ENCODE data around the gene MRAS. TPM values are rescaled to one million over a fixed set of nuclear protein-coding genes. Genes with fewer than 3 reads are reported as not detected.
"Not testable (repeated sequence)": the region's sequence is repeated elsewhere in the genome, so short reads cannot be mapped to it uniquely, and the experiment has no call there.

Gene MRAS
- polyA plus RNA-seq, 1 of the 3 experiments (the other 2 are of a cell fraction) = 25.0 TPM

DNA sequence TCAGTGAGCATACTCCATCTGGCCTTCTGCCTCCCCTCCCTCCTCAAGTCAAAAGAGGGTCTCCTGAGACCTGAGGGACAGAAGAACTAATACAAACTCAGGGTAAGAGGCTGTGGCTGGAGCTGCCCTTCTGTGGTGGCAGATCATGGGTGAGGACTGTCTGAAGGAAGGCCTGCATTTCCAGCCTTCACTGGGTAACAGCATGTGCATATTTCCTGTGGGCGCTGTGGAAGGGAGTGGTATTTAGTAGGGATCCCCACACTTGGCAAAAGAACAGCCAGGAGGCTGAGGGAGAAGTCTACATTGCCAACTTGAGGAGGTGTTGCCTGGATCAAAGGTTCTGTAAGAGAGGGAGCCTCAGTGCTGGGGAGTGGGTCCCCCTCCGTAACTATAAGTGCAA is 75.9 kb downstream of the MRAS start:
- Histone ChIP-seq H3K4me3 (ENCODE audit: low read depth in 2 of 2, low read length in 1 of 2) (no peak overlapping the region), H4K20me1 (ENCODE audit: insufficient read depth) (no peaks in the 10 kb centered on the region), H3K27me3 (ENCODE audit: insufficient read depth) (no peaks in the 10 kb centered on the region), H3K36me3 (replicated peaks in 1 of 2; ENCODE audit: control insufficient read depth in 1 of 2, insufficient read depth in 2 of 2, low read length in 1 of 2) (no peaks in the 10 kb centered on the region), H3K27ac (ENCODE audit: low read depth in 2 of 2, low read length in 1 of 2) (no peak overlapping the region), H3K9ac (no peak overlapping the region), H3K9me3 (no peaks in the 10 kb centered on the region), H3K4me1 (ENCODE audit: control insufficient read depth in 1 of 2, insufficient read depth in 2 of 2, low read depth in 1 of 2, low read length in 1 of 2) (no peaks in the 10 kb centered on the region), H3F3A (replicated peaks; ENCODE audit: insufficient read depth) (no peaks in the 10 kb centered on the region), H3K4me2 (no peak overlapping the region), H3K79me2 (ENCODE audit: insufficient read depth) (no peaks in the 10 kb centered on the region), H3K9me2 (no peaks in the 10 kb centered on the region), H2AFZ (ENCODE audit: low read depth) (no peak overlapping the region)
- DNase-seq = no peak
- CTCF ChIA-PET = interaction anchor here (0.5 to 0.6 kb wide), 2 partner anchors 83 to 278 kb away, joined by 3 read pairs; no protein-coding TSS in a partner anchor
- POLR2A ChIA-PET = no interaction called here
- TF ChIP-seq, protein P1, sequence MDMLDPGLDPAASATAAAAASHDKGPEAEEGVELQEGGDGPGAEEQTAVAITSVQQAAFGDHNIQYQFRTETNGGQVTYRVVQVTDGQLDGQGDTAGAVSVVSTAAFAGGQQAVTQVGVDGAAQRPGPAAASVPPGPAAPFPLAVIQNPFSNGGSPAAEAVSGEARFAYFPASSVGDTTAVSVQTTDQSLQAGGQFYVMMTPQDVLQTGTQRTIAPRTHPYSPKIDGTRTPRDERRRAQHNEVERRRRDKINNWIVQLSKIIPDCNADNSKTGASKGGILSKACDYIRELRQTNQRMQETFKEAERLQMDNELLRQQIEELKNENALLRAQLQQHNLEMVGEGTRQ (IDR thresholded peaks at IDR 0.05; ENCODE audit: borderline replicate concordance, low read depth, low read length) = no peak
- 100% methylated on average over 2 of the region's 2 CpGs for WGBS (ENCODE audit: low lambda C conversion rate)

DNA sequence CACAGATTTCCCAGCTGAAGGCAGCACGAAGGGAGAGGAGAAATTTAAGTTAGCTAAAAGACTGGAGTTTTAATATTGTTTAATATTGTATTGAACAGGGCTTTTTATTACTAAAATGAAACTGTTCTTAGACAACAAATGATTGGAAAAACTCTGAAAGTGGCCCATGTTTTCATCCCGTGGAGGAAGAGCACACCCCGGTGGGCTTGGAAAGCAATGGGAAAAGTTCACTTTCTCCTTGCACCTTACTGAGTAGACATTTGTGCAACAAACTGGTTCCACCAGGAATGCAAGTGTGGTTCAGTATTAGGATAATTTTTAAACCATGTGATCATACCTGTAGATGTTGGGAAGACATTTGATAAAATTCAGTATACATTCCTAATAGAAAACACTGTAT is 77.8 kb downstream of the MRAS start:
- TF ChIP-seq RAD21 (IDR thresholded peaks at IDR 0.05; ENCODE audit: low read length) = peak; percentile 72
- no peak for TF ChIP-seq FOXM1 (IDR thresholded peaks at IDR 0.05; ENCODE audit: low read depth)
- TF ChIP-seq YY1 (IDR thresholded peaks at IDR 0.05; ENCODE audit: low read depth) = no peak
- TF ChIP-seq, protein P2, sequence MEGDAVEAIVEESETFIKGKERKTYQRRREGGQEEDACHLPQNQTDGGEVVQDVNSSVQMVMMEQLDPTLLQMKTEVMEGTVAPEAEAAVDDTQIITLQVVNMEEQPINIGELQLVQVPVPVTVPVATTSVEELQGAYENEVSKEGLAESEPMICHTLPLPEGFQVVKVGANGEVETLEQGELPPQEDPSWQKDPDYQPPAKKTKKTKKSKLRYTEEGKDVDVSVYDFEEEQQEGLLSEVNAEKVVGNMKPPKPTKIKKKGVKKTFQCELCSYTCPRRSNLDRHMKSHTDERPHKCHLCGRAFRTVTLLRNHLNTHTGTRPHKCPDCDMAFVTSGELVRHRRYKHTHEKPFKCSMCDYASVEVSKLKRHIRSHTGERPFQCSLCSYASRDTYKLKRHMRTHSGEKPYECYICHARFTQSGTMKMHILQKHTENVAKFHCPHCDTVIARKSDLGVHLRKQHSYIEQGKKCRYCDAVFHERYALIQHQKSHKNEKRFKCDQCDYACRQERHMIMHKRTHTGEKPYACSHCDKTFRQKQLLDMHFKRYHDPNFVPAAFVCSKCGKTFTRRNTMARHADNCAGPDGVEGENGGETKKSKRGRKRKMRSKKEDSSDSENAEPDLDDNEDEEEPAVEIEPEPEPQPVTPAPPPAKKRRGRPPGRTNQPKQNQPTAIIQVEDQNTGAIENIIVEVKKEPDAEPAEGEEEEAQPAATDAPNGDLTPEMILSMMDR (IDR thresholded peaks at IDR 0.05) = peak; percentile 73
- peak; percentile 48 for TF ChIP-seq SMC3 (IDR thresholded peaks at IDR 0.05; ENCODE audit: low read depth, low read length)
- no peak for DNase-seq
- H3F3A ChIP-seq (replicated peaks; ENCODE audit: insufficient read depth) = no peaks in the 10 kb centered on the region
- no peaks in the 10 kb centered on the region for H3K27me3 ChIP-seq (ENCODE audit: insufficient read depth)
- H3K4me3 ChIP-seq (ENCODE audit: low read depth in 2 of 2, low read length in 1 of 2) = no peak overlapping the region; a peak in 1 of 4 replicates
- H3K4me1 ChIP-seq (ENCODE audit: control insufficient read depth in 1 of 2, insufficient read depth in 2 of 2, low read depth in 1 of 2, low read length in 1 of 2) = no peaks in the 10 kb centered on the region
- 54% methylated on average over 3 of the region's 3 CpGs for WGBS (ENCODE audit: low lambda C conversion rate)
- no peaks in the 10 kb centered on the region for H3K9me2 ChIP-seq
- H4K20me1 ChIP-seq (ENCODE audit: insufficient read depth) = no peaks in the 10 kb centered on the region
- CTCF ChIA-PET = interaction anchor here (0.7 to 4.9 kb wide), 6 partner anchors 8 to 95 kb away, joined by 3 to 32 read pairs (median 4); partner anchors contain the start of gene ESYT3
- no peaks in the 10 kb centered on the region for H3K36me3 ChIP-seq (replicated peaks in 1 of 2; ENCODE audit: control insufficient read depth in 1 of 2, insufficient read depth in 2 of 2, low read length in 1 of 2)
- no peak overlapping the region for H2AFZ ChIP-seq (ENCODE audit: low read depth)
- no peak overlapping the region for H3K27ac ChIP-seq (ENCODE audit: low read depth in 2 of 2, low read length in 1 of 2)
- no peaks in the 10 kb centered on the region for H3K9me3 ChIP-seq
- H3K79me2 ChIP-seq (ENCODE audit: insufficient read depth) = no peaks in the 10 kb centered on the region
- no peak overlapping the region for H3K4me2 ChIP-seq
- POLR2A ChIA-PET = no interaction called here
- H3K9ac ChIP-seq = no peak overlapping the region

DNA sequence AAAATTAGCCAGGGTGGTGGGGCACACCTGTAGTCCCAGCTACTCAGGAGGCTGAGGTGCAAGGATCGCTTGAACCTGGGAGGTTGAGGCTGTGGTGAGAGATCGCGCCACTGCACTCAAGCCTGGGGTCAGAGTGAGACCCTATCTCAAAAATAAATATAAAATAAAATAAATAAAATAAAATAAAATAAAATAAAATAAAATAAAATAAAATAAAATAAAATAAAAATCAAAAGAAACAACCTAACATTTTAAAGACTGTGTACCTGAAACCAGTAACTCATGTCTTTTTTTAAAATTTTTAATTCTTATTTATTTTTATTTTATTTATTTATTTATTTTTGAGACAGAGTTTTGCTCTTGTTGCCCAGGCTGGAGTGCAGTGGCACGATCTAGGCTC is 78.4 kb downstream of the MRAS start:
- H2AFZ ChIP-seq (ENCODE audit: low read depth); DNase-seq; H3K27ac ChIP-seq (ENCODE audit: low read depth in 2 of 2, low read length in 1 of 2); H3K79me2 ChIP-seq (ENCODE audit: insufficient read depth); H3F3A ChIP-seq (replicated peaks; ENCODE audit: insufficient read depth); H3K4me2 ChIP-seq; H3K27me3 ChIP-seq (ENCODE audit: insufficient read depth); POLR2A ChIA-PET; H3K9me2 ChIP-seq; H3K9me3 ChIP-seq; H3K4me3 ChIP-seq (ENCODE audit: low read depth in 2 of 2, low read length in 1 of 2); H3K9ac ChIP-seq; H3K4me1 ChIP-seq (ENCODE audit: control insufficient read depth in 1 of 2, insufficient read depth in 2 of 2, low read depth in 1 of 2, low read length in 1 of 2); H4K20me1 ChIP-seq (ENCODE audit: insufficient read depth); H3K36me3 ChIP-seq (replicated peaks in 1 of 2; ENCODE audit: control insufficient read depth in 1 of 2, insufficient read depth in 2 of 2, low read length in 1 of 2): not testable (repeated sequence)
- 91% methylated on average over 4 of the region's 4 CpGs for WGBS (ENCODE audit: low lambda C conversion rate)
- CTCF ChIA-PET = interaction anchor here (0.7 to 4.9 kb wide), 7 partner anchors 8 to 497 kb away, joined by 3 to 32 read pairs (median 3); partner anchors contain the start of gene ESYT3

Measured in SK-N-SH (cell line).